ENCODE results near the gene PLB1.

PLB1 gene

DNA sequence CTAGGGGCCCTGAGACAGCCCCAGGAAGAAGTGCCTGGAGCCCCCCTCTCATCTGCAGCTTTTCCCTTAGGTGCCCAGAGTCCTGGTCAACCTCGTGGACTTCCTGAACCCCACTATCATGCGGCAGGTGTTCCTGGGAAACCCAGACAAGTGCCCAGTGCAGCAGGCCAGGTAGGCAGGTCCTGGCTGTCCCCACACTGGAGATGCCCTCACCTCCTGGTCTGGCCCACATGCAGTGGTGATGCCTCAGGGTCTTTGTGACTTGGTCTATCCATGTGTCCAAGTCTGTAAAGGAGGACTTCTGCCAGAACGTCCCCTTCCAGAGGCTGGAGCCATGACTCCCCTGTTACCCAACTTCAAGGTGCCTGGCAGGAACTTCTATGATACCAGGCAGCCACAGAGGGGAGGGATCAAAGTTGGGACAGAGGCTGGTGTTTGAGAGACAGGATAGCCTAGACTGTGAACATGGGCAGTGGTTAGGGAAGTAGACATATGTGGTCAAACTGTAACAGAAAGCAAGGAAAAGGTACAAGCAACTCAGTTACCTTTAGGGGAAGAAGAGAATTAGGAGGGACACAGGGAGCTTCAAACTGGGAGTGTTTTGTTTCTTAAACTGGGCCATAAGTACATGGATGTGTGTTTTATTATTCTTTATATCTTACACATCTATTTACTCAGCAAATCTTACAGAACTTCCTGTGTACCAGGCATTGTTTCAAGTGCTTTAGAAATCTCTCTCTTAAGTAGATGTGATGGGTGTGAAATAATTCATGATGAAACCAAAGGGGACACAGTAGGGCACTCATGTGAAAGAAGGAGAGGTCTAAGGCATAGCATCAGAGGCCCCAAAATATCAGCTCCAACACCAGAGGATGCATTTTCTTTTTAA lies 107.1 kb downstream of the PLB1 start:
- no peak overlapping the region for H3K9ac ChIP-seq
- H3K27me3 ChIP-seq = no peaks in the 10 kb centered on the region
- H3K27ac ChIP-seq = no peak overlapping the region
- no peak for TF ChIP-seq Cebpa-rat (IDR thresholded peaks at IDR 0.05)
- no peaks in the 10 kb centered on the region for H3K4me1 ChIP-seq
- H3K36me3 ChIP-seq = no peaks in the 10 kb centered on the region
- H4K20me1 ChIP-seq = no peaks in the 10 kb centered on the region
- no peak overlapping the region for H3K4me3 ChIP-seq
- no peak overlapping the region for H3K4me2 ChIP-seq
- H3K9me3 ChIP-seq = no peaks in the 10 kb centered on the region

- Histone ChIP-seq H3K9me3 (no peaks in the 10 kb centered on the region), H3K36me3 (no peaks in the 10 kb centered on the region), H4K20me1 (no peaks in the 10 kb centered on the region), H3K27ac (no peak overlapping the region), H3K4me3 (no peak overlapping the region), H3K4me2 (no peak overlapping the region), H3K4me1 (no peaks in the 10 kb centered on the region), H3K27me3 (no peaks in the 10 kb centered on the region), H3K9ac (no peak overlapping the region)
- no peak for TF ChIP-seq Cebpa-rat (IDR thresholded peaks at IDR 0.05)
Observed at GRCh38 chr2:28603821-28604220, 108.0 kb downstream of the PLB1 start.

DNA sequence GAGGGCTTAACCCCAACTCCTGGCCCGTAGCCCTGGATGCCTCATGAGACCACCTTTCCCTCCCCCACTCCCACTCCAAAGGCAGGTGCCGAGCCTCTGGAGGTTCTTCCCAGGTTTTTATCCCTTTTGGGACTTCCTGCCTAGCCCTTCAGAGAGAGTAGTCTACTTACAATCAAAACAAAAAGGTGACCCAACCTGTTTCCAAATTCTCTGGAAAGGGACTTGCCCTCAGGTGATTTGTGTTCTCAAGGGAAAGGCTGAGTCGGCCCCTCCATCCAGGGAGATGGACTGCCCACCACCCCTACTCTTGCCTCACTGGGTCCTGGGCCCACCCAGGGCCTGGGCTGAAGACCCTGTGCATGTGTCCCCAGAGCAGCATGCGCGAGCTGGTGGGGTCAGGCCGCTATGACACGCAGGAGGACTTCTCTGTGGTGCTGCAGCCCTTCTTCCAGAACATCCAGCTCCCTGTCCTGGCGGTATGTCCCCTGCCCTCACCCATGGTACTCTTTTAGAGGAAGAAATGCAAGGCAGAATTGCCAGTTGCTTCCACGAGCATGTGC lies 108.5 kb downstream of the PLB1 start:
- Histone ChIP-seq H3K27me3 (no peaks in the 10 kb centered on the region), H3K4me2 (no peak overlapping the region), H3K4me3 (no peak overlapping the region), H4K20me1 (no peaks in the 10 kb centered on the region), H3K9ac (no peak overlapping the region), H3K9me3 (no peaks in the 10 kb centered on the region), H3K27ac (no peak overlapping the region), H3K36me3 (no peaks in the 10 kb centered on the region), H3K4me1 (no peaks in the 10 kb centered on the region)
- TF ChIP-seq Cebpa-rat (IDR thresholded peaks at IDR 0.05) = no peak

- Histone ChIP-seq H3K27me3 (no peaks in the 10 kb centered on the region), H3K27ac (no peak overlapping the region), H3K9ac (no peak overlapping the region)
Observed at GRCh38 chr2:28606986-28607441, 111.2 kb downstream of the PLB1 start.

GRCh38 chr2:28607730-28608499 lies 112.1 kb downstream of the PLB1 start:
- Histone ChIP-seq H4K20me1 (no peaks in the 10 kb centered on the region), H3K27me3 (no peaks in the 10 kb centered on the region), H3K4me2 (no peak overlapping the region), H3K4me1 (no peaks in the 10 kb centered on the region), H3K4me3 (no peak overlapping the region), H3K27ac (no peak overlapping the region), H3K9me3 (no peaks in the 10 kb centered on the region), H3K9ac (no peak overlapping the region), H3K36me3 (no peaks in the 10 kb centered on the region)
- no peak for TF ChIP-seq Cebpa-rat (IDR thresholded peaks at IDR 0.05)

More at GRCh38 chr2:28606986-28607441, 111.2 kb downstream of the PLB1 start:
- Histone ChIP-seq H3K4me2 (no peak overlapping the region), H3K36me3 (no peaks in the 10 kb centered on the region), H3K4me1 (no peaks in the 10 kb centered on the region), H4K20me1 (no peaks in the 10 kb centered on the region), H3K4me3 (no peak overlapping the region), H3K9me3 (no peaks in the 10 kb centered on the region)
- TF ChIP-seq Cebpa-rat (IDR thresholded peaks at IDR 0.05) = no peak

GRCh38 chr2:28608500-28609424 lies 112.9 kb downstream of the PLB1 start:
- Histone ChIP-seq H3K27ac (no peak overlapping the region), H3K9ac (no peak overlapping the region), H3K27me3 (no peaks in the 10 kb centered on the region), H3K4me3 (no peak overlapping the region), H3K4me2 (no peak overlapping the region), H3K36me3 (no peaks in the 10 kb centered on the region), H3K4me1 (no peaks in the 10 kb centered on the region), H3K9me3 (no peaks in the 10 kb centered on the region), H4K20me1 (no peaks in the 10 kb centered on the region)
- no peak for TF ChIP-seq Cebpa-rat (IDR thresholded peaks at IDR 0.05)

- no peak for TF ChIP-seq Cebpa-rat (IDR thresholded peaks at IDR 0.05)
- Histone ChIP-seq H3K36me3 (no peaks in the 10 kb centered on the region), H3K9me3 (no peaks in the 10 kb centered on the region), H3K4me2 (no peak overlapping the region), H4K20me1 (no peaks in the 10 kb centered on the region), H3K9ac (no peak overlapping the region), H3K4me1 (no peaks in the 10 kb centered on the region), H3K27ac (no peak overlapping the region), H3K27me3 (no peaks in the 10 kb centered on the region), H3K4me3 (no peak overlapping the region)
Observed at GRCh38 chr2:28610583-28611201, 114.8 kb downstream of the PLB1 start.

DNA sequence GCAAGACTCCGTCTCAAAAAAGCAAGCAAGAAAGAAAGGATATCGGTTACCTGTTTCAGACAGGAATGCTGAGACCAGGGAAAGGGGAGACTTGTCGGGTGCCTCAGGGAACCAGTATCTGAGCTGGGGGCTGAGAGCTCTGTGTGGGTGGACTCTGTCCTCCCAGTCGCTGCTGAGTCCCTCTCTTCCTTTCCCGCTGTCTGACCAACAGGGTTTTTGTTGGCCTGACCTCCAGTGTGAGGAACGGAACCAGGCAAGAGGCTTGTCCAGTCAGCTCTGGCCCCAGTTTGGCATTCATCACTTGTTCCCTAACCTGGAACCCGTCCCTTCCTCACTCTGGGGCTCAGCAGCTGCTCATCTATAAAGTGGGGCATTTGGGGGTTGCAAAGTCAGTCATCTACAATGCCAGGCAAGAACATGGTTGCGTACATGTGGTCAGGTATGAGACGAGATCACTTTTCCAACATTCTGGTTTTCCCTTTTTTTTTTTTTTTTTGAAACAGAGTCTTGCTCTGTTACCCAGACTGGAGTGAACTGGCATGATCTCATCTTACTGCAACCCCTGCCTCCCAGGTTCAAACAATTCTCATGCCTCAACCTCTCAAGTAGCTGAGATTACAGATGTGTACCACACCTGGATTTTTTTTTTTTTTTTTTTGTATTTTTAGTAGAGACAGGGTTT lies 116.4 kb downstream of the PLB1 start:
- H3K27me3 ChIP-seq = no peaks in the 10 kb centered on the region
- H3K4me3 ChIP-seq = no peak overlapping the region
- H3K36me3 ChIP-seq = no peaks in the 10 kb centered on the region
- no peak overlapping the region for H3K27ac ChIP-seq
- H3K9me3 ChIP-seq = no peaks in the 10 kb centered on the region
- H4K20me1 ChIP-seq = no peaks in the 10 kb centered on the region
- no peak overlapping the region for H3K9ac ChIP-seq
- no peak for TF ChIP-seq Cebpa-rat (IDR thresholded peaks at IDR 0.05)
- no peaks in the 10 kb centered on the region for H3K4me1 ChIP-seq
- no peak overlapping the region for H3K4me2 ChIP-seq
